Skeletal muscle satellite cell (primary cell): ENCODE measurements around the gene AKIRIN2. TPM values are rescaled to one million over a fixed set of nuclear protein-coding genes. Genes with fewer than 3 reads are reported as not detected.

ENCODE experiments used
- H3K27me3 ChIP-seq: 2 replicates; pipeline ENCODE4 v1.7.0; 2013; ENCODE audit warnings: low read length; ENCODE audit not compliant: control insufficient read depth, insufficient read depth
- H3K36me3 ChIP-seq: 2 replicates; pipeline ENCODE4 v1.7.0; 2013; ENCODE audit warnings: mild to moderate bottlenecking, control low read depth, low read length; ENCODE audit not compliant: insufficient read depth
- H3K4me1 ChIP-seq: 2 replicates; pipeline ENCODE4 v1.7.0; 2013; ENCODE audit warnings: low read length; ENCODE audit not compliant: control insufficient read depth, insufficient read depth
- H3K4me2 ChIP-seq: 2 replicates; pipeline ENCODE4 v1.7.0; 2013; ENCODE audit warnings: mild to moderate bottlenecking, low read length
- H3K4me3 ChIP-seq: 2 replicates; pipeline ENCODE4 v1.7.0; 2013; ENCODE audit warnings: low read length
- H3K9ac ChIP-seq: 2 replicates; pipeline ENCODE4 v1.7.0; 2013; ENCODE audit warnings: mild to moderate bottlenecking, low read depth, low read length, moderate library complexity
- H3K9me3 ChIP-seq: replicated peaks from 2 replicates; pipeline ENCODE4 v1.7.0; 2013; ENCODE audit warnings: mild to moderate bottlenecking, control low read depth, low read length
- small RNA-seq: library from RNA; depleted of rRNA; stranded (forward); fragments of <200 nt; gene quantifications from one replicate; pipeline ENCODE3, GENCODE V24; 2012

The AKIRIN2 gene

GRCh38 chr6:87639373-87639772, 62.7 kb downstream of the AKIRIN2 start:
- Histone ChIP-seq H3K4me3 (no peak overlapping the region), H3K9ac (no peak overlapping the region), H3K4me1 (no peaks in the 10 kb centered on the region), H3K4me2 (no peak overlapping the region), H3K36me3 (peaks cover 9% of the 10 kb centered on the region), H3K27me3 (no peaks in the 10 kb centered on the region), H3K9me3 (no peaks in the 10 kb centered on the region)

DNA sequence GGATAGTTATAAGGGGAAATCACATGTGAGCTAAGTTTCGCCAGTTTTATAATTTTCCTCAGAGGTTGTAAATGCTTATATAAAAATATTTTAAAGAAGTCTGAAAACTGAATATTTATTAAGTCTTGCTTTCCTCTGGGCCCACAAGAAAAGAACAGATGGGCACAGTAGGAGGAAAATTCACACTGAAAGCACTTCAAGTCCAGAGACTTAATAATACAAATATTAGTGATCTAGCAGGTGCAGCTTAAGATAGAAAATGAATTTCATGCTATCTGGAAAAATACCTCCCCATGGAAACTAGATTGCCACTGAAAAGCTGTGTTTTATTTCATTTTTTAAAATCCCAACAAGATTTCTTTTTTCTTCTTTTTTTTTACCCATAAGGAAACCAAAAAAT, 64.9 kb downstream of the AKIRIN2 start:
- Histone ChIP-seq H3K4me1 (no peaks in the 10 kb centered on the region), H3K36me3 (peaks cover 9% of the 10 kb centered on the region), H3K27me3 (no peaks in the 10 kb centered on the region), H3K4me2 (no peak overlapping the region), H3K4me3 (no peak overlapping the region), H3K9ac (no peak overlapping the region), H3K9me3 (no peaks in the 10 kb centered on the region)

DNA sequence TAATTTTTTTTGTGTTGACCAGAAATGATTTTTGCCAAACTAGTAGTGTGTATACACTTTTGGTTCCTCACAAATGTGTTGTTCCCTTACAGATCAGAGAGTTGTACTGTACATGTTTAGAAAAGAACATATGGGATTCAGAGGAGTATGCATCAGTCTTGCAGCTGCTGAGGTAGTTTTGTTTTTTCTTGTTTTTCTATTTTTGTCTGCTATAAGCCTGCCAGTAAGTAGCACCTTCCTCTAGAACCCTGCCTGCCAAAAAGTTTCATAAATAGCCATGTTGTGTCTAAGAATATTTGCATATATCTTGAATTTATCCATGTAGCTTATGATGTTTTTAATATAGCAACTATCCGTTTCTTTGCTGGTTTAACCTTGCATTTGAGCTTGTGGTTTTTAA, 65.7 kb downstream of the AKIRIN2 start:
- no peaks in the 10 kb centered on the region for H3K4me1 ChIP-seq

GRCh38 chr6:87633851-87634250, 68.2 kb downstream of the AKIRIN2 start:
- Histone ChIP-seq H3K36me3 (peaks cover 4% of the 10 kb centered on the region), H3K4me3 (no peak overlapping the region), H3K9ac (no peak overlapping the region), H3K4me1 (no peaks in the 10 kb centered on the region), H3K9me3 (no peaks in the 10 kb centered on the region), H3K4me2 (no peak overlapping the region), H3K27me3 (no peaks in the 10 kb centered on the region)

More for the DNA sequence above, 65.7 kb downstream of the AKIRIN2 start:
- Histone ChIP-seq H3K4me2 (no peak overlapping the region), H3K4me3 (no peak overlapping the region), H3K27me3 (no peaks in the 10 kb centered on the region), H3K9me3 (no peaks in the 10 kb centered on the region), H3K36me3 (peaks cover 9% of the 10 kb centered on the region), H3K9ac (no peak overlapping the region)

DNA sequence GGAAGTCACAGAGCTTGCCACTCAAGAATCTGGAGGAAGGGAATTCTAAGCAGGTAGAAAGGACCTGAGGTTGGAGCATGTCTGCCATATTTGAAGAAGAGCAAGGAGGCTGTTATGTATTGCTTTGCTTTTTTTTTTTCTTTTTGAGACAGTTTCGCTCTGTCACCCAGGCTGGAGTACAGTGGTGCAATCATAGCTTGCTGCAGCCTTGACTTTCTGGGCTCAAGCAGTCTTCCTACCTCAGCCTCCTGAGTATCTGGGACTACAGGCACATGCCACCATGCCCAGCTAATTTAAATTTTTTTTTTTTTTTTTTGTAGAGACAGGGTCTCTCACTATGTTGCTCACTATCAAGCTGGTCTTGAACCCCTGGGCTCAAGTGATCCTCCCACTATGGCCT, 71.3 kb downstream of the AKIRIN2 start:
- no peaks in the 10 kb centered on the region for H3K4me1 ChIP-seq
- no peak overlapping the region for H3K4me3 ChIP-seq
- no peak overlapping the region for H3K4me2 ChIP-seq
- no peak overlapping the region for H3K9ac ChIP-seq
- no peaks in the 10 kb centered on the region for H3K27me3 ChIP-seq
- peaks cover 4% of the 10 kb centered on the region for H3K36me3 ChIP-seq
- no peaks in the 10 kb centered on the region for H3K9me3 ChIP-seq

- no peak overlapping the region for H3K9ac ChIP-seq
- no peak overlapping the region for H3K4me2 ChIP-seq
- H3K4me1 ChIP-seq: no peaks in the 10 kb centered on the region
- H3K36me3 ChIP-seq: no peaks in the 10 kb centered on the region
- H3K9me3 ChIP-seq: no peaks in the 10 kb centered on the region
- no peak overlapping the region for H3K4me3 ChIP-seq
- H3K27me3 ChIP-seq: no peaks in the 10 kb centered on the region
Observed at GRCh38 chr6:87628881-87629280, 73.2 kb downstream of the AKIRIN2 start.

DNA sequence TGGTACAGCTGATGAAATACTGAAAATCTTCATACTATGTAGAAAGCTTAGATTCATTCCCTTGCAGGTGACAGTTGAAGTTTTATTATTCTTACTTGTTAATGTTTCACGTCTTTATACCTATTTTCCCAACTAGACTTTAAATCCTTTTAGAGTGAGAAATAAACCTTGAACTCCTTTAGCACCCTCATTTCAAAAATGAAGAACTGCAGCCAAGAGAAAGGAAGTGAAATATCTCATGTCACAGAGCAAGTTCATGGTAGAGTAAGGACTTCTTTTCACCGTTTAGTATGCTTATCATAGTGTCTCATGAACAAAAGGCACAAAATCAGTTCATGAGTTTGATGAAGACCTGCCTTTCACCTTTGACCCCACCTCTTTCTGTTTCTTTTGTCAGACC, 73.6 kb downstream of the AKIRIN2 start:
- Histone ChIP-seq H3K9me3 (no peaks in the 10 kb centered on the region), H3K36me3 (no peaks in the 10 kb centered on the region), H3K4me3 (no peak overlapping the region), H3K27me3 (no peaks in the 10 kb centered on the region), H3K4me1 (no peaks in the 10 kb centered on the region), H3K4me2 (no peak overlapping the region), H3K9ac (no peak overlapping the region)

Small RNA genes lying within 50 kb of the gene (small RNA-seq; reads per million reads assigned to genes)
- gene RF01210: not detected
